CD4-positive, CD25-positive, alpha-beta regulatory T cell (primary cell): ENCODE measurements around the gene MOB4. TPM values are rescaled to one million over a fixed set of nuclear protein-coding genes. Genes with fewer than 3 reads are reported as not detected.
"Not testable (repeated sequence)": the region's sequence is repeated elsewhere in the genome, so short reads cannot be mapped to it uniquely, and the experiment has no call there.

Experiments
- ATAC-seq, 2 donors: fragments of 150-1000 bp; cut with Tn5 transposase; one replicate each; pipeline ENCODE4 v1.10.0; 2021; ENCODE audit warnings: low read depth in 2 of 2, moderate number of reproducible peaks in 2 of 2, moderate library complexity in 1 of 2
- DNase-seq, 3 donors: peaks; one replicate each; pipeline versions ENCODE4 v3.0.0 to v3.0.0-alpha.2; 2012 to 2022; ENCODE audit warnings: mixed read lengths in 1 of 3
- H3K27ac ChIP-seq: one replicate; pipeline ENCODE4 v1.7.0; 2013; ENCODE audit warnings: mild to moderate bottlenecking, low read length; ENCODE audit not compliant: insufficient read depth, poor library complexity, severe bottlenecking
- H3K27me3 ChIP-seq: one replicate; pipeline ENCODE4 v1.7.0; 2013; ENCODE audit warnings: low read length; ENCODE audit not compliant: control insufficient read depth, insufficient read depth
- H3K36me3 ChIP-seq: one replicate; pipeline ENCODE4 v1.7.0; 2013; ENCODE audit warnings: mild to moderate bottlenecking, low read length, moderate library complexity; ENCODE audit not compliant: control insufficient read depth, insufficient read depth
- H3K4me1 ChIP-seq: 2 replicates; pipeline ENCODE4 v1.7.0; 2013; ENCODE audit warnings: mild to moderate bottlenecking, low read length; ENCODE audit not compliant: insufficient read depth, control insufficient read depth, poor library complexity, severe bottlenecking
- H3K4me3 ChIP-seq: one replicate; pipeline ENCODE4 v1.7.0; 2013; ENCODE audit warnings: low read depth, mild to moderate bottlenecking, low read length, moderate library complexity
- H3K9me3 ChIP-seq, 2 experiments: 1 replicate in 1 of 2; 2 replicates in 1 of 2; pipeline ENCODE4 v1.7.0; 2013; ENCODE audit warnings: low read length in 2 of 2, mild to moderate bottlenecking in 1 of 2, moderate library complexity in 1 of 2; ENCODE audit not compliant: control insufficient read depth in 2 of 2
- H3K27ac Mint-ChIP-seq, 3 donors: one replicate each; pipeline ENCODE4 v1.8.0; 2020 to 2022; ENCODE audit warnings: mild to moderate bottlenecking in 3 of 3, mixed read lengths in 3 of 3, moderate library complexity in 2 of 3
- H3K27me3 Mint-ChIP-seq: one replicate; pipeline ENCODE4 v1.8.0; 2022; ENCODE audit warnings: mild to moderate bottlenecking, mixed read lengths
- H3K36me3 Mint-ChIP-seq: one replicate; pipeline ENCODE4 v1.8.0; 2020; ENCODE audit warnings: mixed read lengths
- H3K4me1 Mint-ChIP-seq, 4 donors: one replicate each; pipeline ENCODE4 v1.8.0; 2020 to 2022; ENCODE audit warnings: mixed read lengths in 4 of 4, mild to moderate bottlenecking in 1 of 4
- H3K4me3 Mint-ChIP-seq, 4 donors: one replicate each; pipeline ENCODE4 v1.8.0; 2020 to 2022; ENCODE audit warnings: mild to moderate bottlenecking in 4 of 4, mixed read lengths in 4 of 4, moderate library complexity in 3 of 4
- H3K9me3 Mint-ChIP-seq, 7 donors: one replicate each; pipeline ENCODE4 v1.8.0; 2020 to 2022; ENCODE audit warnings: mixed read lengths in 7 of 7, mild to moderate bottlenecking in 3 of 7, moderate library complexity in 2 of 7
- polyA plus RNA-seq, 4 donors: library from polyadenylated mRNA; unstranded; fragments of 300-500 nt; fragmentation: Illumina TruSeq; gene quantifications; one replicate each; pipeline ENCODE4 v1.2.3, GENCODE V29; 2021
- total RNA-seq: library from RNA; stranded (reverse); gene quantifications from one replicate; pipeline ENCODE4 v1.2.3, GENCODE V29; 2022

Gene MOB4
- total and polyA plus RNA-seq, 5 donors from 2014 or later: 22.7 to 36.0 (median 25.8) TPM

DNA sequence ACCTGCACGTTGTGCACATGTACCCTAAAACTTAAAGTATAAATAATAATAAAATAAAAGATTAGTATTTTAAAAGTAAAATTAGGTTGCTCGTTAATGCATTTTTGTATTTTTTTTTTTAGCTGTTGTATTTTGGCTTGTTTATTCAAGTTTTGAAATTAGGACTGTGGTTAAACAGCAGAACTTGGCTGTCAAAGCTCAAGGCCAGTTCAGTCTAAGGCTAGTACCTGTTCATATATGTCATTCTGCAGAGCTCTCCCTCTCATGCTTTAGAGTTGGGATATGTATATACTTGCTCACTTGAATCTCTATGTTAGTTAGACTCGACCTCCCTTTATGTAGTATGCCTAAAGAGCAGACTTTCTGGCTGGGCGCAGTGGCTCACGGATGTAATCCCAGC, 32.7 kb downstream of the MOB4 start:
- Histone ChIP-seq H3K4me1 (no peaks in the 10 kb centered on the region), H3K4me3 (no peak overlapping the region), H3K27me3 (no peaks in the 10 kb centered on the region), H3K27ac (no peak overlapping the region), H3K36me3 (peaks cover 72% of the 10 kb centered on the region), H3K9me3 (no peaks in the 10 kb centered on the region)
- H3K27me3 Mint-ChIP-seq: no peaks in the 10 kb centered on the region
- ATAC-seq: no peak
- H3K9me3 Mint-ChIP-seq: no peaks in the 10 kb centered on the region
- H3K36me3 Mint-ChIP-seq: peaks cover 17% of the 10 kb centered on the region
- no peak for DNase-seq
- no peak overlapping the region for H3K4me3 Mint-ChIP-seq
- peak overlapping the region in 1 of 3 donors; percentile 14 for H3K27ac Mint-ChIP-seq
- peaks cover 6 to 16% (median 15%) of the 10 kb centered on the region in 4 donors for H3K4me1 Mint-ChIP-seq

DNA sequence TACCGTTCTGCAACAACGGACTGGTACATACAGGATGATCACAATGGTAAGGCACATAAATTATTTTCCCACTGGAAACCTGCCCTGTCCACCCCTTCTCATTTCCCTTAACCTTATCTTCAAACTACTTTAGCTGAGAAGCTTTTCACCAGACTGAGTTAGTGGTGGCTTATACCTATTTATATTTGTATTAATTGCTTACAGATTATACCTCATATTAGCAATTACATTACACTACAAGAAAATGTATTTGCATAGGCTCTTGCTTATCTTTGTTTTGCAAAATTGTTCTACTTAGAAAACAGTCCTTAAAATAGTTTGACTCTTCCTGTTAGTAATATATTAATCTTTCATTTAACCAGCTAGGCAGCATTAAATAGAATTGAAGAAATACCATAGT, 35.4 kb downstream of the MOB4 start:
- not testable (repeated sequence) for H3K9me3 ChIP-seq, H3K4me1 ChIP-seq, ATAC-seq, H3K27ac Mint-ChIP-seq, H3K9me3 Mint-ChIP-seq, H3K27ac ChIP-seq, H3K27me3 Mint-ChIP-seq, H3K4me3 Mint-ChIP-seq, H3K27me3 ChIP-seq, H3K4me3 ChIP-seq, DNase-seq
- H3K36me3 ChIP-seq: peaks cover 67% of the 10 kb centered on the region
- peaks cover 14% of the 10 kb centered on the region for H3K36me3 Mint-ChIP-seq
- H3K4me1 Mint-ChIP-seq: peaks cover 9 to 16% (median 13%) of the 10 kb centered on the region in 4 donors

DNA sequence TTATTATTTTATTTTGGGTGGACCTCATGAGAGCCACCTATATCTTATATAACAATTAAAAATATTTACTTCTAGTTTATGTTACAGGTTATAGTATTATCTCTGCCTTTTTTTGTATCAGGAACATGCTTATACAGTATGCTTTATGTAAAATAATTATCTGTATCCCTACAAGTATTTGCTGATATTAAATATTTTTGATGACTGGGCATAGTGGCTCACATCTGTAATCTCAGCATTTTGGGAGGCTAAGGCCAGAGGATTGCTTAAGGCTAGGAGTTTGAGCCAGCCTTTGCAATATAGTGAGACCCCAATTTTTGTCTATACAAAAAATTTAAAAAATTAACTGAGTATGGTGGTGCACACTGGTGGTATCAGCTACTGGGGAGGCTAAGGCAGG, 39.6 kb downstream of the MOB4 start:
- Mint-ChIP-seq H3K36me3 (peaks cover 8% of the 10 kb centered on the region), H3K27ac (no peak overlapping the region), H3K4me3 (no peak overlapping the region), H3K9me3 (no peaks in the 10 kb centered on the region), H3K27me3 (no peaks in the 10 kb centered on the region), H3K4me1 (peaks cover 0 to 7% (median 4%) of the 10 kb centered on the region in 4 donors)
- peaks cover 45% of the 10 kb centered on the region for H3K36me3 ChIP-seq
- H3K4me1 ChIP-seq: no peaks in the 10 kb centered on the region
- no peak overlapping the region for H3K27ac ChIP-seq
- no peak for DNase-seq
- no peak overlapping the region for H3K4me3 ChIP-seq
- no peaks in the 10 kb centered on the region for H3K9me3 ChIP-seq
- ATAC-seq: no peak
- no peaks in the 10 kb centered on the region for H3K27me3 ChIP-seq

DNA sequence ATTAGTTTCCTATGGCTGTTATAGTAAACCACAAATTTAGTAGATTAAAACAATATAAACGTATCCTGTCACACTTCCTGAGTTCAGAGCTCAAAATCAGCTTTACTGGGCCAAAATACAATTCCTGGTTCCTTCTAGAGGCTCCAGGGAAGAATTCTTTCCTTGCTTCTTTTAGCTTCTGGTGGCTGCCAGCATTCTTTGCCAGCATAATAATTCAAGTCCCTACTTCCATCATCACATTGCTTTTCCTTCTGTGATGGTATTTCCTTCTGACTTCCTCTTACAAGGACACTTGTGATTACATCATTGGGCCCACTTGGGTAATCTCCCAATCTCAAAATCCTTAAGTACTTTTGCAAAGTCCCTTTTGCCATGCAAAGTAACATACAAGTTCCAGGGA, 40.6 kb downstream of the MOB4 start:
- Histone ChIP-seq H3K27me3 (no peaks in the 10 kb centered on the region), H3K9me3 (no peaks in the 10 kb centered on the region), H3K36me3 (peaks cover 36% of the 10 kb centered on the region), H3K27ac (peak overlapping the region; percentile 33), H3K4me3 (no peak overlapping the region), H3K4me1 (no peaks in the 10 kb centered on the region)
- DNase-seq: no peak
- Mint-ChIP-seq H3K9me3 (no peaks in the 10 kb centered on the region), H3K27ac (peak overlapping the region in 2 of 3 donors; percentile 20 to 67), H3K27me3 (no peaks in the 10 kb centered on the region), H3K36me3 (peaks cover 7% of the 10 kb centered on the region), H3K4me3 (no peak overlapping the region), H3K4me1 (peaks cover 0 to 7% (median 3%) of the 10 kb centered on the region in 4 donors)
- ATAC-seq: no peak

DNA sequence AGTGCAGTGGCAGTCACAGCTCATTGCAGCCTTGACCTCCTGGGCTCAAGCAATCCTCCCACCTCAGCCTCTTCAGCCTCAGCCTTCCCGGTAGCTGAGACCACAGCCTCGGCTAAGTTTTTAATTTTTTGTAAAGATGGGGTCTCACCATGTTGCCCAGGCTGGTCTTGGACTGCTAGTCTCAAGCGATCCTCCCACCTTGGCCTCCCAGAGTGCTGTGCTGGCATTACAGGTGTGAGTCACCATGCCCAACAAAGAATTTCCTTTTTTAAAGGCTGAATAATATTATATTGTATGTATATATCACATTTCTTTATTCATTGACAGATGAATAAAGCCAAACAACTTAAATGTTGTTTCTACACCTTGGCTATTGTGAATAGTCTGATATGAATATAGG, 42.5 kb downstream of the MOB4 start:
- Mint-ChIP-seq H3K36me3 (peaks cover 12% of the 10 kb centered on the region), H3K9me3 (peaks cover 0 to 2% (median 0%) of the 10 kb centered on the region in 7 donors), H3K27me3 (no peaks in the 10 kb centered on the region), H3K27ac (no peak overlapping the region), H3K4me3 (no peak overlapping the region), H3K4me1 (peaks cover 0 to 8% (median 5%) of the 10 kb centered on the region in 4 donors)
- Histone ChIP-seq H3K9me3 (no peaks in the 10 kb centered on the region), H3K27me3 (no peaks in the 10 kb centered on the region), H3K36me3 (peaks cover 17% of the 10 kb centered on the region), H3K4me1 (no peaks in the 10 kb centered on the region), H3K4me3 (no peak overlapping the region), H3K27ac (no peak overlapping the region)
- ATAC-seq (no peak), DNase-seq (no peak)

DNA sequence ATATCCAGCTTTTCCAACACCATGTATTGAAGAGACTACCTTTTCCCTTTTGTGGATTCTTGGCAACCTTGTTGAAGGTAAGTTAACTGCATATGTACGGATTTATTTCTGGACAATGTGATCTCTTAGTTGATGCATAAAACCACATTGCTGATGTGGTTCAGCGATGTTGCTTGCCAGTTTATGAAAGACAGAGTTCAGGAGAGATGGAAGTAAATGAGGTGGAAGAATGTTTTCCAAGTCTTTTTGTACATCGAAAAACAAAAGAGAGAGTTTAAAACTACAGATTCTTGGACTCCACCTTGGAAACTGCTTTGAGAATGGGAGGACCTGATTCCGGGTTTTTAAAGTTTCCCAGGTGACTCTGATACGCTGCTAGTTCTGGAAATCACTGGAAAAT, 43.8 kb downstream of the MOB4 start:
- DNase-seq (no peak), ATAC-seq (no peak)
- Mint-ChIP-seq H3K4me3 (no peak overlapping the region), H3K4me1 (peaks cover 0 to 17% (median 9%) of the 10 kb centered on the region in 4 donors), H3K27ac (peak overlapping the region in 2 of 3 donors; percentile 5 to 39), H3K9me3 (peaks cover 0 to 2% (median 0%) of the 10 kb centered on the region in 7 donors), H3K36me3 (peaks cover 15% of the 10 kb centered on the region), H3K27me3 (no peaks in the 10 kb centered on the region)
- Histone ChIP-seq H3K4me1 (no peaks in the 10 kb centered on the region), H3K27me3 (no peaks in the 10 kb centered on the region), H3K27ac (no peak overlapping the region), H3K9me3 (no peaks in the 10 kb centered on the region), H3K36me3 (peaks cover 6% of the 10 kb centered on the region), H3K4me3 (no peak overlapping the region)

DNA sequence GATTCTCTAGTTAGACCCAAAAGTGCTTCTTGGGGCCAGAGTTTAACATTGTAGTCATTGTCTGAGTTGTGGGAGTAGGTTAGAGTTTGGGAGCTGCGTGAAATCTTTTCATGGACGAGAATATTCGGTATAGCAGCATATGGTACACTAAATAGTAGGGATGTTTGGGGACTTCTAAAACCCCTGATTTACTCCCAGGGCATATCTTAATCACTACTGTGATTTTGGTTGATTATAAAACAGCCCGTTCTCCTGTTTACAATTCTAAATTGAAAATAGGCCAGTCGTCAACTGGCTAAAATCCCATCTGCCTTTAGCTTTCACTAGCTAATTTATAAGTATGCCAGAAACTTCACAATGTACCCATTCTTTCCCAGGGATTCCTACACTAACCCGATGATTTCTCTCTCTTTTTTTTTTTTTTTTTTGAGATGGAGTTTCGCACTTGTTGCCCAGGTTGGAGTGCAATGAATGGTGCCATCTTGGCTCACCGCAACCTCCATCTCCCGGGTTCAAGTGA, 44.3 kb downstream of the MOB4 start:
- H3K9me3 ChIP-seq: no peaks in the 10 kb centered on the region
- H3K9me3 Mint-ChIP-seq: peaks cover 0 to 2% (median 0%) of the 10 kb centered on the region in 7 donors
- no peaks in the 10 kb centered on the region for H3K27me3 Mint-ChIP-seq
- ATAC-seq (no peak), DNase-seq (no peak)
- H3K4me3 ChIP-seq: no peak overlapping the region
- H3K4me1 ChIP-seq: no peaks in the 10 kb centered on the region
- H3K27ac ChIP-seq: no peak overlapping the region
- H3K4me3 Mint-ChIP-seq: no peak overlapping the region
- H3K27ac Mint-ChIP-seq: peak overlapping the region in 1 of 3 donors; percentile 43
- peaks cover 6% of the 10 kb centered on the region for H3K36me3 ChIP-seq
- no peaks in the 10 kb centered on the region for H3K27me3 ChIP-seq
- peaks cover 20% of the 10 kb centered on the region for H3K36me3 Mint-ChIP-seq
- H3K4me1 Mint-ChIP-seq: peaks cover 0 to 18% (median 9%) of the 10 kb centered on the region in 4 donors

DNA sequence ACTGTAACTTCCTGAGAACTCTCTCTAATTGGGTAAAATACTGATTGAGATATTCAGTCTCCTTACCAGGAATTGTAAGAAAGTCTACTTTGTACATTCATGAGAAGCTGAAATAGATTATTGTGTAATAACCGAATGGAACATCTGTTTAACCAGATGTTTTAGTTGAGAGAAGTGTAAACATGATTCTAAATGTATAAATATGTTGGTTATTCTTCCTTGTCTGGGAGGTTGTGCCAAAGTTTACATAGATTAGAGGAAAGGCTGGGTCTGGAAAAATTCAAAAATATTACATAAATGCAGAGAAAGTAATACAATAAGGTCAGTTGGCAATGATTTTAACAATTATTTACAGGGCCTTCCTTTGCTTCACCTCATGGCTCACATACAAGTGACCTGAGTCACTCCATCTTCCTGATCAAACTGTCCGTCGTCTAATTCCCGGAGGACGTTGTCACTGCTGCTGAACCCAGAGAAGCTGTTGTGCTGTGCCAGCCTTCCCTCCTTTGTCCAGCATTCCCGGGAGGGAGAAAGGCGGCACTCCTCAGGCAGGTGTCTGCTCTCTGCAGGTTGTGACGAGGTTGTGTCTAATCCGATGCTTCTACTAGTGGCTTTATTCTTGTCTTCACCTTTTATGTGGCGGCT, 55.9 kb downstream of the MOB4 start:
- Mint-ChIP-seq H3K27me3 (no peaks in the 10 kb centered on the region), H3K4me1 (peaks cover 0 to 3% (median 0%) of the 10 kb centered on the region in 4 donors), H3K4me3 (no peak overlapping the region), H3K36me3 (peaks cover 20% of the 10 kb centered on the region), H3K9me3 (peaks cover 0 to 20% (median 6%) of the 10 kb centered on the region in 7 donors), H3K27ac (no peak overlapping the region)
- DNase-seq (no peak), ATAC-seq (no peak)
- no peaks in the 10 kb centered on the region for H3K27me3 ChIP-seq
- peaks cover 2 to 11% of the 10 kb centered on the region in 2 experiments for H3K9me3 ChIP-seq
- no peak overlapping the region for H3K27ac ChIP-seq
- no peak overlapping the region for H3K4me3 ChIP-seq
- H3K36me3 ChIP-seq: no peaks in the 10 kb centered on the region
- H3K4me1 ChIP-seq: no peaks in the 10 kb centered on the region
